ENCODE results near the gene STK11IP. TPM values are rescaled to one million over a fixed set of nuclear protein-coding genes. Genes with fewer than 3 reads are reported as not detected.

STK11IP gene
- total and polyA plus RNA-seq, 2 of the 13 experiments (the other 11 are each of a cell fraction or from before 2014, with no cell fraction given): 12.8 to 24.0 TPM

- H3K9ac ChIP-seq (ENCODE audit: insufficient read depth, low read depth, low read length): no peak overlapping the region
- H3K27ac ChIP-seq (ENCODE audit: extremely low read length, insufficient read depth, low read length): no peak overlapping the region
- no TSS peak for BruUV-seq (replicated peaks)
- peaks cover 10 to 16% of the 10 kb centered on the region in 2 experiments; a peak in 4 of 5 replicates for H3K36me3 ChIP-seq (replicated peaks in 1 of 2; ENCODE audit: control insufficient read depth in 1 of 2, insufficient read depth in 2 of 2, low read length in 2 of 2)
- ChIA-PET CTCF (ENCODE audit: low intra/inter-chr PET ratio, low total read pairs) (interaction anchor here (2.7 to 3.7 kb wide), 2 partner anchors 18 to 83 kb away, joined by 19 to 28 read pairs; no protein-coding TSS in a partner anchor), POLR2A (interaction anchor here (0.9 to 4.2 kb wide), 4 partner anchors 12 to 38 kb away, joined by 4 to 45 read pairs (median 18); partner anchors contain the start of genes CHPF, INHA, OBSL1 and STK11IP)
- no peak for DNase-seq (ENCODE audit: low spot score)
- no peak overlapping the region for H2AFZ ChIP-seq (ENCODE audit: low read length)
- in situ Hi-C loops (cut with HindIII; ENCODE audit: extremely low pct_ligation_motif_present, low pct_unique_long_range_greater_than_20kb): no loop called here
- no peak overlapping the region for H3K4me2 ChIP-seq (ENCODE audit: low read depth, low read length)
- 90% methylated on average over 20 of the region's 20 CpGs for WGBS (ENCODE audit: low lambda C conversion rate)
- H3K4me1 ChIP-seq (ENCODE audit: insufficient read depth, low read length): peaks cover 31% of the 10 kb centered on the region
- H3K9me3 ChIP-seq (ENCODE audit: low read length): no peaks in the 10 kb centered on the region
- FAIRE-seq: no peak
- no peak overlapping the region for H3K4me3 ChIP-seq (replicated peaks in 1 of 3; ENCODE audit: insufficient read depth in 1 of 3, low read depth in 2 of 3, low read length in 3 of 3)
- no peaks in the 10 kb centered on the region for H3K79me2 ChIP-seq (ENCODE audit: insufficient read depth, low read length)
- H3K27me3 ChIP-seq (ENCODE audit: control insufficient read depth in 1 of 2, insufficient read depth in 2 of 2, low read length in 2 of 2): no peaks in the 10 kb centered on the region
- intact Hi-C loops (cut with micrococcal nuclease; ENCODE audit: unreplicated experiment): no loop called here
- TF ChIP-seq NR2F1 (CRISPR knock-in tag; IDR thresholded peaks at IDR 0.05): 0 out of 4 replicates have a peak, but pooled peaks of 1 of the 2 experiments have one; percentile 30
- 0 out of 2 replicates have a peak, but pooled peaks have one; percentile 25 for TF ChIP-seq RXRA (CRISPR knock-in tag; IDR thresholded peaks at IDR 0.05)
- no peak for TF ChIP-seq CBX2 (IDR thresholded peaks at IDR 0.05; ENCODE audit: low read depth, low read length)
- no peak for TF ChIP-seq CBX2 (CRISPR knock-in tag; IDR thresholded peaks at IDR 0.05; ENCODE audit: low read depth)
- peak; percentile 32 for TF ChIP-seq AGO2 (optimal IDR thresholded peaks at IDR 0.05; ENCODE audit: low read depth, low read length)
- TF ChIP-seq POLR2A (IDR thresholded peaks at IDR 0.05; ENCODE audit: insufficient read depth in 1 of 2, low read depth in 2 of 2, low read length in 2 of 2): 0 out of 4 replicates have a peak, but pooled peaks of 1 of the 2 experiments have one; percentile 33
- TF ChIP-seq PAX8 (CRISPR knock-in tag; IDR thresholded peaks at IDR 0.05; ENCODE audit: borderline replicate concordance): no peak
- no peaks in the 10 kb centered on the region for H4K20me1 ChIP-seq (ENCODE audit: insufficient read depth, low read length)
- no peak for ATAC-seq
These were observed 38.3 kb upstream of the STK11IP start for GRCh38 chr2:219559156-219559915.

Data from HepG2 (cell line).